ENCODE data around the gene ADGRA3.

ADGRA3 gene, protein sequence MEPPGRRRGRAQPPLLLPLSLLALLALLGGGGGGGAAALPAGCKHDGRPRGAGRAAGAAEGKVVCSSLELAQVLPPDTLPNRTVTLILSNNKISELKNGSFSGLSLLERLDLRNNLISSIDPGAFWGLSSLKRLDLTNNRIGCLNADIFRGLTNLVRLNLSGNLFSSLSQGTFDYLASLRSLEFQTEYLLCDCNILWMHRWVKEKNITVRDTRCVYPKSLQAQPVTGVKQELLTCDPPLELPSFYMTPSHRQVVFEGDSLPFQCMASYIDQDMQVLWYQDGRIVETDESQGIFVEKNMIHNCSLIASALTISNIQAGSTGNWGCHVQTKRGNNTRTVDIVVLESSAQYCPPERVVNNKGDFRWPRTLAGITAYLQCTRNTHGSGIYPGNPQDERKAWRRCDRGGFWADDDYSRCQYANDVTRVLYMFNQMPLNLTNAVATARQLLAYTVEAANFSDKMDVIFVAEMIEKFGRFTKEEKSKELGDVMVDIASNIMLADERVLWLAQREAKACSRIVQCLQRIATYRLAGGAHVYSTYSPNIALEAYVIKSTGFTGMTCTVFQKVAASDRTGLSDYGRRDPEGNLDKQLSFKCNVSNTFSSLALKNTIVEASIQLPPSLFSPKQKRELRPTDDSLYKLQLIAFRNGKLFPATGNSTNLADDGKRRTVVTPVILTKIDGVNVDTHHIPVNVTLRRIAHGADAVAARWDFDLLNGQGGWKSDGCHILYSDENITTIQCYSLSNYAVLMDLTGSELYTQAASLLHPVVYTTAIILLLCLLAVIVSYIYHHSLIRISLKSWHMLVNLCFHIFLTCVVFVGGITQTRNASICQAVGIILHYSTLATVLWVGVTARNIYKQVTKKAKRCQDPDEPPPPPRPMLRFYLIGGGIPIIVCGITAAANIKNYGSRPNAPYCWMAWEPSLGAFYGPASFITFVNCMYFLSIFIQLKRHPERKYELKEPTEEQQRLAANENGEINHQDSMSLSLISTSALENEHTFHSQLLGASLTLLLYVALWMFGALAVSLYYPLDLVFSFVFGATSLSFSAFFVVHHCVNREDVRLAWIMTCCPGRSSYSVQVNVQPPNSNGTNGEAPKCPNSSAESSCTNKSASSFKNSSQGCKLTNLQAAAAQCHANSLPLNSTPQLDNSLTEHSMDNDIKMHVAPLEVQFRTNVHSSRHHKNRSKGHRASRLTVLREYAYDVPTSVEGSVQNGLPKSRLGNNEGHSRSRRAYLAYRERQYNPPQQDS (N-terminal part only)

DNA sequence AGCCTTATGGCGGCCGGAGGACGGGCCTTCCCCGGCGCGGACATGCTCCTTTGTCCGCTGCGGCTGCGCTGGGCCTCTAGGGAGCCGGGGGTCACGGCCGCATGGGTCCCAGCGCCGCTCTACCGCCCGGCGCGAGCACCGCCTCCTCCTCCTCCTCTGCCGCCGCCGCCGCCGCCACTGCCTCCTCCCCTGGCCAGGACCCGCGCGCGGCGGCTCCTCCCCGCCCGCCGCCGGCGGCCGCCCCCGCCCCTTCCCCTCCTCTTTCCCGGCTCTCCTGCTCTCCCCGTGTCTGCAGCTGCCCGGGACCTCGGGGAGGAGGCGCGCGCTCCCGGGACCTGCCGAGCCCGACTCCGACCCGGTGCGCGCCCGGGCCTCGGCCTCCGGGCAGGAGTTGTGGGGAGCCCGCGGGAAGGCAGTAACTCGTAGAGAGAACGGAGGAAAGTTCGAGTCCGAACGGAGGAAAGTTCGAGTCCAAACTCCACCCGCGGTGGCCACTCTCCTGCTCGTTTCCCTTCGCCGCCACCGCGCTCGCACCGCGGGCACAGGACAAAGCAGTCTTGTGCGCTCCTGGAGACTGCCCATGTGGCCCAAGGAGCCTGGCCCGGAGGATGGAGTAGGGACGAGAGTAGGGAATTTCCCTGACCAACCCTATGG, at the start of gene ADGRA3:
Gene ADGRA3 (minus strand): TSS at position 179 of the 654 bp plus-strand sequence. CDS start 282 bp downstream, outside the sequence.
- DNase-seq = peak; percentile 92

- no peak for DNase-seq
These were observed 40.6 kb upstream of the ADGRA3 start for GRCh38 chr4:22556495-22556894.

DNA sequence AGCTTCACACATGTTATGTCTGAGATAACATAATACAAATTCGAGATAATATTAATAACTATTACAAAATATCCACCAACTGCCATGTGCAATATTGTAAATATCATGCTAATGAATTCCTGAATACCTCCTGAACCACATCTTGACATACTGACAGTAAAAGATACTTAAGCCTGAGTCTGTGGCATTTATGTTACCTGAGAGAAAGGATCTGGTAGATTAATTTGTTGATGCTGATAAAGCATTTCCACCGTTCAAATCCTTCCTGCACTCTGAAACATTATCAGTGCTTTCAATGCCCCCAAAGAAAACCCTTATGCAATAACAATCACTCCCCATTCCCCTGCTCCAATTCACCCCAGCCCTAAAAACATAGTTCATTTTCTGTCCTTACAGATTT, 38.8 kb upstream of the ADGRA3 start:
- DNase-seq = no peak

DNA sequence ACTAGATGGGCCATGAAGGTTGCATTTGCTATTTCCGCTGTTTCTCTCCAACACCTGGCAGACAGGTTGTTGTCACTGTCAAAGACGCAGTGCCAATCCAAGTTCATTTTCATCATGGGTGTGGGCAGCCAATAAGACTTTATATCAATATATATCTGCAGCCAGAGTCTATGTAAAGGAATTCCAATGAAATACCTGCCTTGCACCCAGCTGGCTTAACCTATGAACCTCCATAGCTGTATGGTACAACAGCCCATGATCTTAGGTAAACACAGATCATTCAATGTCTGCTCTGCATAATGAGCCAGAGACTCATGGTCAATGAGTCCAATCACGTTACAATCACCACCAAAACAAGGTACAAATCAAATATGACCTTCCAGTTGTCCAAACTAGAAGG, 37.7 kb upstream of the ADGRA3 start:
- DNase-seq = no peak

GRCh38 chr4:22552812-22553211, 36.9 kb upstream of the ADGRA3 start:
- DNase-seq = no peak

- DNase-seq = no peak
These were observed 35.7 kb upstream of the ADGRA3 start for GRCh38 chr4:22551550-22551949.

DNA sequence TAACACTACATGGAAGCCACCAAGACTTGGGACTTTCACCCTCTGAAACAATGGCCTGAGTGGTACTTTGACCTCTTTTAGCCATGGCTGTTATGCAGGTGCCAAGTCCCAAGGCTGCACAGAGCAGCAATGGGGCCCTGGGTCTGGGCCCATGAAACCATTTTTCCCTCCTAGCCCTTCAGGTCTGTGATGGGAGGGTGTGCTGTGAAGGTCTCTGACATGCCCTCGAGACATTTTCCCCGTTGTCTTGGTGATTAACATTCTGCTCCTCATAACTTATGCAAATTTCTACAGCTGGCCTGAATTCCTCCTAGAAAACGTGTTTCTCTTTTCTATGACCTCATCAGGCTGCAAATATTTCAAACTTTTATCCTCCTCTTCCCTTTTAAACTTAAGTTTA, 30.4 kb upstream of the ADGRA3 start:
- no peak for DNase-seq

GRCh38 chr4:22539251-22539650, 23.4 kb upstream of the ADGRA3 start:
- DNase-seq = no peak

- no peak for DNase-seq
These were observed 22.0 kb upstream of the ADGRA3 start for GRCh38 chr4:22537864-22538263.

DNA sequence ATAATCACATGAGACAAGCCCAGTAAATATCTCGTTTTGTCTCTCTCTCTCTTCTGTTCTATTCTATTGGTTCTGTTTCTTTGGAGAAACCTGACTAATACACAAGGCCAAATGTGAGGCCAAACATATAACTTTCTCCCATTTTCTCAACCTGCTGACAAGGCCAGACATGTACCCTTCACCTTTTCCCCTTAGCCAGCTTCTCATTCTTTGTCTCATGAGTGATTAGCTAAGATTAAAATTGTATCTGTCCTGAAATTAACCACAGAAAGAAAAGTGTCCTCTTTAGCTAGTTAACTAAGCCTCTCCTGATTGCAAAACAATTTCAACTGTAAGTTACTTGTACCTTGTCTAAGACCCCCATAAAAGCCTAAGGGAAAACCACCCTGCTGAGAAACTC, 18.5 kb upstream of the ADGRA3 start:
- no peak for DNase-seq

GRCh38 chr4:22532896-22533295, 17.0 kb upstream of the ADGRA3 start:
- no peak for DNase-seq

GRCh38 chr4:22532117-22532516, 16.3 kb upstream of the ADGRA3 start:
- DNase-seq = no peak

- DNase-seq = peak; percentile 39
These were observed 15.6 kb upstream of the ADGRA3 start for GRCh38 chr4:22531311-22532019.

DNA sequence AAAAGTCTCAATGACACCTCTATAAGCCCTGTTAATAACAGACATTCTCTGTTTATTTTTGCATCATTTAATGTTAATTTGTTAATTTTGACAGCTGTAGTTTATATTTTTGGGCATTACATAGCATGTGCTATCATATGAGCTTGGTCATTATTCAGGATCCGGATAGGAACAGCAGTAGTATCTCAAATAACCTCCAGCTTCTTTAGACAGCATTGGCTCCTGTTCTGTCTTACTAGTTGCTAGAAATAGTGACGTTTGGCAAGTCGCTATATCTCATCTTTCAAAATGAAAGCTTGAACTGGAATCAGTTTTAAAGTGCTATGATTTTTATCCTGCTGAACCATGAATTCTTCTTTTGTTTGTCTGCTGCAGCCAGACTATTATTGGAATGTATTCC, 9.0 kb upstream of the ADGRA3 start:
- DNase-seq = no peak

DNA sequence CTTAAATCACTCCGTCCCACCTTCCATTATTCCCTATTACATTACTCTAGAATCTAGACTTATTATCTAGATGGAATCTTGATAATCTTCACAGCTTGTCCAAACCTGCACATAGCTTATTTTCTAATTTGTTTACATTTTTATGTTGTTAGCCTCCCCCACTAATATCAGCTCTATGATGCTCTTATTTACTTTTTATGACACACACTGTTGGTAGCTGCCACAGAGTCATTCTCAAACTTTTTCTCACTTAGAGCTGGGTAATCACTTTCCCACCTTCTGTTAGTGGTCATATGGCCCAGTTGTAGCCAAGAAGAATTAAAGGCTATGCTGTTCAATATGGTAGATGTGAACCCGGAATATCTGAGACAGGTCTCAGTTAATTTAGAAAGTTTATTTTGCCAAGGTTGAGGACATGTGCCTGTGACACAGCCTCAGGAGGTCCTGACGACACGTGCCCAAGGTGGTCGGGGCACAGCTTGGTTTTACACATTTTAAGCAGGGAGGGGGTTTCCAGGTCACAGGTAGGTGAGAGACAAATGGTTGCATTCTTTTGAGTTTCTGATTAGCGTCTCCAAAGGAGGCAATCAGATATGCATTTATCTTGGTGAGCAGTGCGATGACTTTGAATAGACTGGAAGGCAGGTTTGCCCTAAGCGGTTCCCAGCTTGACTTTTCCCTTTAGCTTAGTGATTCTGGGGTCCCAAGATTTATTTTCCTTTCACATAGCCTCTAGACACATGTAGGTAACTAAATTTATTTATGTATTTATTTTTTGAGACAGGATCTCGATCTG, 7.0 kb upstream of the ADGRA3 start:
- no peak for DNase-seq

DNA sequence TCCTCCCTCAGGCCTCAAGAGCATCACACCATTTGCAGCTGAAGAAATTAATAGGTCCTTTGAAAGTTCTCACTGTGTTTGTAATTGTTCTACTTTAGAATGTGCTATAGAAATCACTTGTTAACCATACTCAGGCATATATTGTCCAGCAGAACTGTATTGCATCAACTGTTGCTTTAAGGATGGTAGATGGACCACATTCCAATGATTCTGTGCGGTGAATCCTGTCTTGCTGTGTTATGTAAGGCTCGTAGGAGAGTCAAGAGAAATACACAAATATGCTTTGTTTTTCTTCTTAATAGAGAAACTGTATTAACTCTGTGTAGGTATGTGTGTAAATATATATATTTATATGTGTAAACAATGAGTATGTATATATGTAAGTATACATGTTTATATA, 6.3 kb upstream of the ADGRA3 start:
- DNase-seq = no peak

DNA sequence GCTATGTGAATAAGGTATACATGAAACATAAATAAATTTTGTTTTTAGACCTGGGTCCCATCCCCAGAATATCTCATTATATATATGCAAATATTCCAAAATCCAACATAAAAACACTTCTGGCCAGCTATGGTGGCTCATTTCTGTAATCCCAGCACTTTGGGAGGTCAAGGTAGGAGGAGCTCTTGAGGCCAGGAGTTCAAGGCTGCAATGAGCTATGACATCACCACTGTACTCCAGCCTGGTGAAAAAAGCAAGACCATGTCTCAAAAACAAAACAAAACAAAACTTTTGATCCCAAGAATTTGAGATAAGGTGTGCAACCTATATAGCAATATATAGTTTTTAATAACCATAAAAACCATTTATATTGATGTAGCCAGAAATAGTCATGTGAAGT, 5.4 kb upstream of the ADGRA3 start:
- no peak for DNase-seq

DNA sequence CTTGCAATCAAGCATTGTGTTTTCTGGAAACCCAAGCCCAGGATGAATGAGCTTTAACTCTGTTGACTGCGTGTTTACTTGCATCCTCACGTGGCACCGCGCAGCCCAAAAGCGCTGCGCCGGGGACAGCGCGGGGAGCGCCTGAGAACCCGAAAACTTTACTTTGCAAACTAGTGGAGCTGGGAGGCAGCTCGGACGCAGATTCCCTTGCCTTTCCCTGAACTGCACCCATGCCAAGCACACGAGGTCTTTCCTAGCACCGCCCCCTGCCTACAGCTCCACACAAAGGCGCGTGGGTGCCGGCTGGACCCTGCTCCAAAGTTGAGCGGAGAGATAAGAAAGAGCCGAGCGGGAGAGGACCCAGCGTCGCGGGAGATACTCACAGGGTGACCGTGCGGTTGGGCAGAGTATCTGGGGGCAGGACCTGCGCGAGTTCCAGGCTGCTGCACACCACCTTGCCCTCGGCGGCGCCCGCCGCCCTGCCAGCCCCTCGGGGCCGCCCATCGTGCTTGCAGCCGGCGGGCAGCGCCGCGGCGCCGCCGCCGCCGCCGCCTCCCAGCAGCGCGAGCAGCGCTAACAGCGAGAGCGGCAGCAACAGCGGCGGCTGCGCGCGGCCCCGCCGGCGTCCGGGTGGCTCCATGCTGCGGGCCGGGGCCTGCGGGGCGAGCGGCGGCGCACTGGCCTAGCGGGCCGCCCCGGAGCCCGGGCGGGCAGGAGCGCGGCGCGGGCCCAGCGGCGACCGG, 550 bp downstream of the ADGRA3 start:
- DNase-seq = peak; percentile 81

GRCh38 chr4:22514481-22514880, 1.4 kb downstream of the ADGRA3 start:
- DNase-seq = peak; percentile 37

DNA sequence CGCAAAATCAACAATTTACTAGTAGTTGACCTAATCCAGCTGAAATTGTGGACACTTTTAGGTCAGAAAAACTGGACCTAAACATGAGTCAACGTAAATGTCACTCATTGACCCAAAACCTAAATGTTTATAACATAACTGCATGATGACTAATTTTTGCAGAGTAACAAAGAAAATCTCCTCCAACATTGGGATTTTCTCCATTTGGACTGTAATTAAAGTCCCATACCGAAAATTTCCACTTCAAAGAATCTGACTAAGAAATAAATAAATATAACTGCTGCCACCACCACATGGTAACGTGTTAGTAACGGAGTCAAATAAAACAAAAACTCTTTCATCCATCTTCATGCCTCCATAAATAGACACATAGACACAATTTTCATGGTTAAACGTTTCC, 1.9 kb downstream of the ADGRA3 start:
- DNase-seq = no peak

Measured in right hindlimb (tissue), 1 donor.